ENCODE results near the gene ENDOV. TPM values are rescaled to one million over a fixed set of nuclear protein-coding genes. Genes with fewer than 3 reads are reported as not detected.

The ENDOV gene
- total RNA-seq, 1 donor: 17.8 TPM

DNA sequence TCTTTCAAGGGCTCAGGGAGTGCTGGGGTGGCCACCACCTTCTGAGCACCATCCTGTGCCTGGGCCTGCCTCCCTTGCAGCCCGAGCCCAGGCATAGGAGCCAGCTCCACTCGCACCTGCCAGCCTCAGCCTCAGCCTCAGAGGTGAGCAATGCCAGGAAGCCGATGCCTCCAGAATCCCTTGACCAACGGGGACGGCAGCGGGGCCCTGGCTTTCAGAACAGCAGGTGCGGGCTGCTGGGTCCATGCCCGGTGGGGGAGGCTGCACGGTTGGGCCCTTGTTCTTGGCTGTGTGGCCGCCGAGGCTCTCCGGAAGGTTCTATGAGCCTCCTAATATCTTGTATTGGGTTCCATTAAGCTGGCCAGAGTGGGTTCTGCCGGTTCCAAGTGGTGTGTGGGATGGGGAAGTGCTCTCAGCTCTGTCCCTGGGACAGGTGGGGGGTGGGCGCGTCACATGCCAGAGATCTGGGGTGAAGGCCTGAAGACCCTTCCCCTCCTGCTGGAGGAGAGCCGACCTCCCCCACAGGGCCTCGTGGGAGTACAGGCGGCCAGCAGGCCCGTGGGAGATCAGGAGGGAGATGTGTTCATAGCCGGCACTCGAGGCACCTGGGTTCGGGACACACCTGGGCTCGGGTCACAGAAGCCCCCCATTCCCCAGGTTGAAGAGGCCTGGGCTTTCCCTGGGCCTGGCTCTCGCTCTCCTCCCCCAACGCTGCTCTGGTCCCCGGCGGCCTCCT lies 34.4 kb downstream of the ENDOV start:
- no peak for DNase-seq (ENCODE audit: low read depth)
- TF ChIP-seq CTCF (IDR thresholded peaks at IDR 0.05; ENCODE audit: insufficient read depth, low read length): no peak
- H3K4me3 ChIP-seq (ENCODE audit: low read depth, low read length): no peak overlapping the region

DNA sequence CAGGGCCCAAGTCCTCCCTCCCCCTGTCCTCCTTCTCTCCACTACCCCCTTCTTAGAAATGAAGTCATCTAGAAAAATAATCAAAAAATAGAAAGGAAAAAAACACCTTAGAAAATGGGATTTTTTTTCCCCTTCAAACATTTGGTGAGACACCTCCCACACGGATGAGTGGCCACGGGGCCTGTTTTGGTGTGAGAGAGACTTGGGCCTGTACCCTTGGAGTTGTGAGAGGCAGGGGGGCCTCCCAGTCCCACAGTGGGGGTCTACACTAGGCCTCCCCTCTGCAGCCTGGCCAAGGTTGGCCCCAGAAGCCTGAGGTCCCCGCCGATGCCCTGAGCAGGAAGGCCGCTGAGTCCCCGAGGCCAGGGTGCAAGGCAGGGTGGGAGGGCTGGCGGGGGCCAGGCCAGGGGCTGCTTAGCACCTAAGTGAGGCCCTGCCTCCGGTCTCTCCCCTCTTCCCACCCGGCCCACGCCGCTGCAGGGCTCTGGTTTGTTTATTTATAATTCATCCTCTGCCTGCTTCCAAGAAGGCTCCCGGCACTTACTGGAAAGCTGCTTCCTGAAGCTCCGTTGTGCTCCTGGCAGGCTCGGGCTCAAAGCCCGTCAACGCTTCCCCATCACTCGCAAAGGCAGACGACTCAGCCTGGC lies 35.1 kb downstream of the ENDOV start:
- DNase-seq (ENCODE audit: low read depth): no peak
- H3K4me3 ChIP-seq (ENCODE audit: low read depth, low read length): no peak overlapping the region
- no peak for TF ChIP-seq CTCF (IDR thresholded peaks at IDR 0.05; ENCODE audit: insufficient read depth, low read length)

DNA sequence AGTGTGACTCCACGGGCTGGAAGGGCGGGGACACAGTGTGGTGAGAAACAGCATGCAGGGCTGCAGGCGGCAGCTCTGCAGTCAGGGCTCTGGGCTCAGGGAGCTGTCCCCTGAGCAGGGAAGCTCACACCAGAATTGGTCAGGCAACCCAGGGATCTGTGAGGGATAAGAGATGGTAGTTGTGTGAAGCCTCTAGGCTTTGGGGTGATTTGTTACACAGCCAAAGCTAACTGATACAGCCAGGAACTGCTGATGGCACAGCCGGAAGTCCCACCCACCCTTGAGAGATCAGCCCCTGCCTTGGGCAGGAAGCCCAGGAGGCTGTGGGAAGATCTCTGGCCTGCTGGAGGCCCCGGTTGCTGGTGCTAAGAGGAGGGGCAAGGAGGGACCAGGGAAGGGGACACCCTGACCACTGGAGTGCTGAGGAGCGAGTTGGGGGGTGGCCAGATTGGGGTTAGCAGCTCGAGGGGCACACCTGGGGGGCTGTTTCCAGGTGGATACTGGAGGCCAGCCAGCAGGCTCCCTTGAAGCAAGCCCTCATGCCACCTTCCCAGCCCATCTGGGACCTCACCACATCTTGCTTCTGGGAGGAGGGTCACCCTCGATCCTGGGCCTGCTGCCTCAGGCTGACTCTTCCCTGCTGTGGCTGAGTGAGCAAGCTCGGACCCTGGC lies 36.3 kb downstream of the ENDOV start:
- no peak overlapping the region for H3K4me3 ChIP-seq (ENCODE audit: low read depth, low read length)
- DNase-seq (ENCODE audit: low read depth): no peak
- no peak for TF ChIP-seq CTCF (IDR thresholded peaks at IDR 0.05; ENCODE audit: insufficient read depth, low read length)

DNA sequence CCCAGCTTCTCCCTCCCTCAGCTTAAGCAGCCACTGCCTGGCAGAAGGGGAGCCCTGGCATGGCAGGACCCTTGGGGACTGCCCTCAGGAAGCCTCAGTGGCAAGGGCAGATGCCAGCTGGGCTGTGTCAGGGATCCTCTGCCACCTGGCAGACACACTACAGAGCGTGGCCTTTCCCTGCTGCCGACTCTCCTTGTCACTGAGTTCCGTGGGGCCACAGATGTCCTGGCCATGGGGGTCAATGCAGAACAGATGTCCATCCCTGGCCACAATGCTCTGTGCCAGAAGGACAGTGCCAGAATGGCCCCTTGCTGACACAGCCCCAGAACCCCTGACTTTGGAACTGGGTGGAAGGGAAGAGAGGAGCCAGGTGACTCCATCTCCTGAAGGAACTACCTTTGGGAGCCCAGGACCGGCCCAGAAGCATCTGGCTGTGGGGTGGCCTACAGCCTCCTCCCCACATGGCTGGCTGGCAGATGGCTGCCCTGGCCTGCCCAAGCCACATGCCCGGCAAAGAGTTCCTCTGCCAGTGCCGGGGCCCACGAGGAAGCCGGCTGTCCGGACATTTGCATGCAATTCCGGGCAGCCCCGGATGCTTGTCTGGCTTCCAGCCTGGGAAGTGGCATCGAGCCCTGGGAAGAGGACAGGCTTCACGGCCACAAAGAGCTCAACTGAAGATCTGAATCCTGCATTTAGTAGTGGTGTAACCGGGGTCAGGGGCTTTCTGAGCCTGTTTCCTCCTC lies 37.4 kb downstream of the ENDOV start:
- no peak overlapping the region for H3K4me3 ChIP-seq (ENCODE audit: low read depth, low read length)
- no peak for DNase-seq (ENCODE audit: low read depth)
- no peak for TF ChIP-seq CTCF (IDR thresholded peaks at IDR 0.05; ENCODE audit: insufficient read depth, low read length)

DNA sequence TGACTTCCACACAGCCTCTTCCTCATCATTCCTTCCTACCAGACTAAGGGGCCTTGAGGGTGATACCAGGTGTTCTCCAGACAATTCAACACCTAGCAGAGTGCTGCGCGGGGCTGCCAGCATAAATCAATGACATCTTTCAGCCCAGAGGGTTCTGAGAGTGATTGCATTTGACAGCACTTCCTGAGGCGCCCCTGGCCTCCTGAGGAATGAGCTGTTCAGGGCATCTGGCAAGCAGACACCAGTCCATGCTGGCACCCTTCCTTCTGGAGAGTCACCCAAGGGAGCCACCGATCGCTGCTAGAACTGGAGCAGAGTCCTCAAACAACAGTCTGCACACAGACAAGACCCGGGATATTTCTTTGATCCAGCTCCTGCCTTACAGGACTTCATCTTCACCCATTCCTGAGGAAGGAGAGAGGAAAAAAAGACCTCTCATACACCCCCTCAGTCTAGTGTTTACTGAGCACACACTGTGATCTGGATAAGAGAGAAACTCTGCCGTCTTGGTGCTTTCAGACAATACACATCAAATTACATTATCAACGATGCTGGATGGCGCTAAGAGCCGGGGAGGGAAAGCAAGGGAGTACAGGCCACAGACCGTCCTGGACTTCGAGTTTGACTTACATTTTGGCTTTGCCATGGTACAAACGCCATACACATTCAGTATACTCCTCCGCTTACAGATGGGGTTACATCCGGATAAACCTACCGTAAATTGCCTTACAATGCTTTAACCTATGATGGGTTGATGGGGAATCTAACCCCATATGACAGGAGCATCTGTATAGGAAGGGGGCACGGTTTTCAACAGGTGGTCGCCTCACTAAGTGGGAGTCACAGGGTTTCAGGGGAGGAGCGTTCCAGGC lies 38.4 kb downstream of the ENDOV start:
- TF ChIP-seq CTCF (IDR thresholded peaks at IDR 0.05; ENCODE audit: insufficient read depth, low read length): no peak
- DNase-seq (ENCODE audit: low read depth): no peak

More for the DNA sequence above, 38.4 kb downstream of the ENDOV start:
- H3K4me3 ChIP-seq (ENCODE audit: low read depth, low read length): peak overlapping the region; percentile 83
